Erythroblast (primary cell): ENCODE results near the gene INSM2.

Experiments
- GATA1 ChIP-seq: IDR thresholded peaks from 2 replicates; pipeline ENCODE4 v1.6.1; 2011; ENCODE audit warnings: low read depth, mild to moderate bottlenecking, control low read depth, low read length, moderate library complexity
- POLR2A ChIP-seq: IDR thresholded peaks from 2 replicates; pipeline ENCODE4 v1.6.1; 2011; ENCODE audit warnings: mild to moderate bottlenecking, low read length

DNA sequence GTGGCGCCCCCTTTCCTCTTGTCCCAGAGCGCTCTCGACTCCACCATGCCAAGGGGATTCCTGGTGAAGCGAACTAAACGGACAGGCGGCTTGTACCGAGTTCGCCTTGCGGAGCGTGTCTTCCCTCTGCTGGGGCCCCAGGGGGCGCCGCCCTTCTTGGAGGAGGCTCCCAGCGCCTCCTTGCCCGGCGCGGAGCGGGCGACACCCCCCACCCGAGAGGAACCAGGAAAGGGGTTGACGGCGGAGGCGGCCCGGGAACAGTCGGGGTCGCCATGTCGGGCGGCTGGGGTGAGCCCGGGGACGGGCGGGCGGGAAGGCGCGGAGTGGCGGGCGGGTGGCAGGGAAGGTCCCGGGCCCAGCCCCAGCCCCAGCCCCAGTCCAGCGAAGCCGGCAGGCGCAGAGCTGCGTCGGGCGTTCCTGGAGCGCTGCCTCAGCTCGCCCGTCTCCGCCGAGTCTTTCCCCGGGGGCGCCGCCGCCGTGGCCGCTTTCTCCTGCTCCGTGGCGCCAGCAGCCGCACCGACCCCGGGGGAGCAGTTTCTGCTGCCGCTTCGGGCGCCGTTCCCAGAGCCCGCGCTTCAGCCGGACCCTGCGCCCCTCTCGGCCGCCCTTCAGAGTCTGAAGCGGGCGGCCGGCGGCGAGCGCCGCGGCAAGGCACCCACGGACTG lies 376 bp downstream of the INSM2 start:
- no peak for TF ChIP-seq POLR2A
- TF ChIP-seq GATA1, result no peak
